Spleen (tissue), 11 donors: ENCODE data around the gene U2AF2. TPM values are rescaled to one million over a fixed set of nuclear protein-coding genes. Genes with fewer than 3 reads are reported as not detected.
"Not testable (repeated sequence)": the region's sequence is repeated elsewhere in the genome, so short reads cannot be mapped to it uniquely, and the experiment has no call there.

Experiments
- DNase-seq: peaks from one replicate; pipeline ENCODE4 v3.0.0-alpha.2; 2020
- H3K27ac ChIP-seq, 8 donors: fragments of 200-600 bp; sonication (generic) in 7 of 8; 1 replicate in 4 of 8; 2 replicates in 4 of 8; pipeline versions ENCODE4 v1.5.0 to v1.8.0; 2016 to 2021; ENCODE audit warnings: inconsistent platforms in 4 of 8, mild to moderate bottlenecking in 4 of 8, moderate library complexity in 1 of 8
- H3K27me3 ChIP-seq, 7 donors: fragments of 200-600 bp; sonication (generic) in 6 of 7; replicated peaks in 1 of 7; 1 replicate in 4 of 7; 2 replicates in 3 of 7; pipeline versions ENCODE4 v1.5.0 to v1.8.0; 2016 to 2021; ENCODE audit warnings: inconsistent platforms in 3 of 7, mild to moderate bottlenecking in 1 of 7
- H3K36me3 ChIP-seq, 6 donors: fragments of 200-600 bp; sonication (generic) in 5 of 6; 1 replicate in 4 of 6; 2 replicates in 2 of 6; pipeline versions ENCODE4 v1.5.0 to v1.8.0; 2016 to 2021; ENCODE audit warnings: inconsistent platforms in 2 of 6
- H3K4me1 ChIP-seq, 6 donors: fragments of 200-600 bp; sonication (generic) in 5 of 6; 1 replicate in 3 of 6; 2 replicates in 3 of 6; pipeline versions ENCODE4 v1.5.0 to v1.8.0; 2016 to 2021; ENCODE audit warnings: inconsistent platforms in 3 of 6
- H3K4me3 ChIP-seq, 8 donors: fragments of 200-600 bp; sonication (generic) in 7 of 8; 1 replicate in 4 of 8; 2 replicates in 4 of 8; pipeline versions ENCODE4 v1.5.0 to v1.8.0; 2016 to 2021; ENCODE audit warnings: inconsistent platforms in 4 of 8, mild to moderate bottlenecking in 4 of 8, moderate library complexity in 2 of 8
- H3K9me3 ChIP-seq, 8 donors: fragments of 200-600 bp; sonication (generic) in 7 of 8; 1 replicate in 4 of 8; 2 replicates in 4 of 8; pipeline versions ENCODE4 v1.5.0 to v1.8.0; 2016 to 2021; ENCODE audit warnings: inconsistent platforms in 4 of 8
- POLR2A ChIP-seq, 3 donors: fragments of 450-650 bp; IDR thresholded peaks; one replicate each; pipeline ENCODE4 v1.5.1; 2017; ENCODE audit warnings: antibody characterized with exemption in 3 of 3, mild to moderate bottlenecking in 1 of 3
- POLR2AphosphoS5 ChIP-seq, 3 donors: sonication (generic); formaldehyde crosslinking; IDR thresholded peaks; one replicate each; pipeline ENCODE4 v1.5.1; 2017; ENCODE audit warnings: antibody characterized with exemption in 3 of 3
- WGBS, 5 donors: extraction: QIAGEN DNeasy Blood & Tissue Kit in 3 of 5; methylation state at CpG; one replicate each; pipeline versions ENCODE4 v1.1.5 to v1.1.7; 2013 to 2018; 5-methylcytosine and 5-hydroxymethylcytosine counted together
- intact Hi-C: fragments of 100-400 bp; cut with DNase I; formaldehyde crosslinking; loops from one replicate; pipeline ENCODE4 v1.15.0; 2023; ENCODE audit warnings: low total_unique reads
- polyA plus RNA-seq, 3 donors: library from polyadenylated mRNA; stranded (reverse); fragments of 200-250 nt; gene quantifications; one replicate each; pipeline ENCODE4 v1.2.1, GENCODE V29; 2013
- total RNA-seq, 7 donors: library from RNA; depleted of rRNA in 3 of 7; stranded (reverse); fragments of >200 nt in 3 of 7; fragmentation: NEBNext Ultra II Directional in 4 of 7; extraction: Animal tissue kit (Norgen Biotek cat#: 25700) in 4 of 7; gene quantifications; one replicate each; pipeline versions ENCODE4 v1.1.0 to v1.2.1, GENCODE V29; 2016 to 2021
- TF ChIP-seq, protein P1 (sequence below), 11 experiments: fragments of 200-600 bp in 7 of 11; fragments of 450-650 bp in 4 of 11; sonication (generic) in 4 of 11; IDR thresholded peaks in 8 of 11; conservative IDR thresholded peaks in 3 of 11; 1 replicate in 7 of 11; 2 replicates in 4 of 11; pipeline versions ENCODE4 v1.4.0 to v1.8.0; 2016 to 2021; ENCODE audit warnings: antibody characterized with exemption in 11 of 11, inconsistent platforms in 4 of 11, mild to moderate bottlenecking in 1 of 11
- donor health status: healthy with polysubstance abuse.
- donor health status: DM: no; HTN: no; CAD: no; lungs with moderate emphysema.
- donor health status: DM: no; HTN: no; CAD: no.
- donor health status: Bipolar disorder and iron deficiency.
- donor health status: healthy.
- donor health status: DM: no; HTN: no; CAD: no.
- donor health status: DM: yes; HTN: yes; CAD: no.

The U2AF2 gene
- total and polyA plus RNA-seq, 10 donors = 67.2 to 218 (median 171) TPM

DNA sequence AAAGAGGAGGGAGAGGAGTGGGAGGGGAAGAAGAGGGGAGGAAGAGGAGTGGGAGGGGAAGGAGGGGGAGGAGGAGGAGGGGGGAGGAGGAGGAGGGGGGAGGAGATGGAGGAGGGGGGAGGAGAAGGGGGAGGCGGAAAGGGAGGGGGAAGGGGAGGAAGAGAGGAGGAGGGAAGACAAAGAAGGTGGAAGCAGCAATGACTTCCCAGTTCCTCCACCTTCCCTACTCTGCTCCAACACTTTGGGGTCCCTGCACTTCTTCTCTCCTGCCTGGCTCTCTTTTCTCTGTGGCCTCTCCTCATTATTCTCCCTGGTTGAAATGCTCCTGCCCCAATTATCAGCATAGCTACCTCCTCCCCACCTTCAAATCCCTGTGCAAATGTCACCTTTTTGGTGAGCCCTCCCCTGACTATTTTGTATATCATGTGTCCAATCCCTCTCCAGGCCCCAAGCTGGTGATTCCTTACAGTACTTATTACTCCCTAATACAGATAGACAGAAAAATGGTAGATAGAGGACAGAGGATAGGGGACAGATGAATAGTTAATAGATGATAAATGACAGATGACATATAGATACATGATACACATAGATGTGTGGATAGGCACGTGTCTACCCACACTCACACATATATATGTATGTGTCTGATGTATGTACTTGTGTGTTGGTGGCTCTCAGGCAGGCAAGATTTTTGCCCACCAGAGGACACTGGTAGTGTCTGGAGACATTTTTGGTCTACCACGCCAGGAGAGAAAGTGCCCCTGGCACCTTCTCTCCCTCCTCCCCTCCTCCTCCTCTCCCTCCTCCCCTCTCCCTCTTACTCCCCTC lies 58.2 kb downstream of the U2AF2 start:
- H3K36me3 ChIP-seq = no peaks in the 10 kb centered on the region
- intact Hi-C loops = no loop called here
- no peaks in the 10 kb centered on the region for H3K9me3 ChIP-seq
- WGBS, 5 donors = 66 to 88% (median 85%) methylated on average over 2 of the region's 3 CpGs
- DNase-seq = no peak
- no peak overlapping the region for H3K27ac ChIP-seq
- H3K27me3 ChIP-seq = peaks cover 0 to 50% (median 10%) of the 10 kb centered on the region in 7 donors
- TF ChIP-seq POLR2AphosphoS5 (IDR thresholded peaks at IDR 0.05) (no peak), POLR2A (IDR thresholded peaks at IDR 0.05) (no peak)
- TF ChIP-seq, protein P1, sequence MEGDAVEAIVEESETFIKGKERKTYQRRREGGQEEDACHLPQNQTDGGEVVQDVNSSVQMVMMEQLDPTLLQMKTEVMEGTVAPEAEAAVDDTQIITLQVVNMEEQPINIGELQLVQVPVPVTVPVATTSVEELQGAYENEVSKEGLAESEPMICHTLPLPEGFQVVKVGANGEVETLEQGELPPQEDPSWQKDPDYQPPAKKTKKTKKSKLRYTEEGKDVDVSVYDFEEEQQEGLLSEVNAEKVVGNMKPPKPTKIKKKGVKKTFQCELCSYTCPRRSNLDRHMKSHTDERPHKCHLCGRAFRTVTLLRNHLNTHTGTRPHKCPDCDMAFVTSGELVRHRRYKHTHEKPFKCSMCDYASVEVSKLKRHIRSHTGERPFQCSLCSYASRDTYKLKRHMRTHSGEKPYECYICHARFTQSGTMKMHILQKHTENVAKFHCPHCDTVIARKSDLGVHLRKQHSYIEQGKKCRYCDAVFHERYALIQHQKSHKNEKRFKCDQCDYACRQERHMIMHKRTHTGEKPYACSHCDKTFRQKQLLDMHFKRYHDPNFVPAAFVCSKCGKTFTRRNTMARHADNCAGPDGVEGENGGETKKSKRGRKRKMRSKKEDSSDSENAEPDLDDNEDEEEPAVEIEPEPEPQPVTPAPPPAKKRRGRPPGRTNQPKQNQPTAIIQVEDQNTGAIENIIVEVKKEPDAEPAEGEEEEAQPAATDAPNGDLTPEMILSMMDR (IDR thresholded peaks at IDR 0.05 in 8 of 11, conservative IDR thresholded peaks at IDR 0.05 in 3 of 11) = no peak
- no peaks in the 10 kb centered on the region for H3K4me1 ChIP-seq
- H3K4me3 ChIP-seq = no peak overlapping the region

DNA sequence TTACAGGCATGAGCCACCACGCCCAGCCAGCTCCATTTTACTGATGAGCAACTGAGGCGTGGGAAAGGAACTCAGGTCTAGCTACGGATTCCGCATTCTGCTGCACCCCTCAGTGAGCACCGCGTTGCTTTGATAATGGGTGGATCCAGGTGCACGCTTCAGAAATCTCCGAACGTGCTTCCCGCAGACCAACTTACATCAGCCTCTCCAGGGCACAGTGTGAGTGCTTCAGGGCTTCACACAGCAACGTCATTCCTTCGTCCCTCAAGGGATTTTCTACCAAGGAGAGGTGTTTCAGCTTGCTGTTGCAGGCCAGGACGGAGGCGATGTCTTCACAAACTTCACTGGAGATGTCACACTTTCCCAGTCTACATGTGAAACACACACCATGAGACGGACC lies 61.7 kb downstream of the U2AF2 start:
- DNase-seq = no peak
- peaks cover 0 to 76% (median 26%) of the 10 kb centered on the region in 7 donors for H3K27me3 ChIP-seq
- H3K27ac ChIP-seq = no peak overlapping the region
- H3K4me1 ChIP-seq = no peaks in the 10 kb centered on the region
- intact Hi-C loops = no loop called here
- peaks cover 0 to 16% (median 11%) of the 10 kb centered on the region in 8 donors for H3K9me3 ChIP-seq
- no peak overlapping the region for H3K4me3 ChIP-seq
- no peaks in the 10 kb centered on the region for H3K36me3 ChIP-seq
- WGBS, 5 donors = 85 to 94% (median 89%) methylated on average over 15 of the region's 15 CpGs
- no peak for TF ChIP-seq POLR2A (IDR thresholded peaks at IDR 0.05)

DNA sequence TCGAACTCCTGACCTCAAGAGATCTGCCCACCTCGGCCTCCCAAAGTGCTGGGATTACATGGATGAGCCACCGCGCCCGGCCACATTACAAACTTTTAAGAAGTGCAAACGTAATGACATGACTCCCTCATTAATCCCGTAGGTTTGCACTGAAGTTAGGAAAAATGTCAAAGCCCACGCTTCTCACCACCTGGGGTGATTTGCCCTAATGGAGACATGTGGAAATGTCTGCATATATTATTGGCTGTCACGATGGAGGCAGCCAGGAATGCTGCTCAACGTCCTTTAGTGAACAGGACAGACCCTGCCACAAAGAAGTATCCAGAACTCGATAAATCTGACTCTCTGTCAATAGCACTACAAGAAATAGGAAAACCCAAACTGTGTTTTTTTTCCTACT lies 62.4 kb downstream of the U2AF2 start:
- Histone ChIP-seq H3K4me1 (no peaks in the 10 kb centered on the region), H3K27ac (no peak overlapping the region), H3K9me3 (peaks cover 0 to 23% (median 18%) of the 10 kb centered on the region in 8 donors), H3K36me3 (no peaks in the 10 kb centered on the region), H3K4me3 (no peak overlapping the region), H3K27me3 (peaks cover 0 to 69% (median 26%) of the 10 kb centered on the region in 7 donors)
- TF ChIP-seq POLR2AphosphoS5 (IDR thresholded peaks at IDR 0.05) (no peak), POLR2A (IDR thresholded peaks at IDR 0.05) (no peak)
- TF ChIP-seq, protein P1 (IDR thresholded peaks at IDR 0.05 in 8 of 11, conservative IDR thresholded peaks at IDR 0.05 in 3 of 11) = no peak
- DNase-seq = no peak
- intact Hi-C loops = no loop called here
- WGBS, 5 donors = 73 to 86% (median 80%) methylated on average over 11 of the region's 11 CpGs

DNA sequence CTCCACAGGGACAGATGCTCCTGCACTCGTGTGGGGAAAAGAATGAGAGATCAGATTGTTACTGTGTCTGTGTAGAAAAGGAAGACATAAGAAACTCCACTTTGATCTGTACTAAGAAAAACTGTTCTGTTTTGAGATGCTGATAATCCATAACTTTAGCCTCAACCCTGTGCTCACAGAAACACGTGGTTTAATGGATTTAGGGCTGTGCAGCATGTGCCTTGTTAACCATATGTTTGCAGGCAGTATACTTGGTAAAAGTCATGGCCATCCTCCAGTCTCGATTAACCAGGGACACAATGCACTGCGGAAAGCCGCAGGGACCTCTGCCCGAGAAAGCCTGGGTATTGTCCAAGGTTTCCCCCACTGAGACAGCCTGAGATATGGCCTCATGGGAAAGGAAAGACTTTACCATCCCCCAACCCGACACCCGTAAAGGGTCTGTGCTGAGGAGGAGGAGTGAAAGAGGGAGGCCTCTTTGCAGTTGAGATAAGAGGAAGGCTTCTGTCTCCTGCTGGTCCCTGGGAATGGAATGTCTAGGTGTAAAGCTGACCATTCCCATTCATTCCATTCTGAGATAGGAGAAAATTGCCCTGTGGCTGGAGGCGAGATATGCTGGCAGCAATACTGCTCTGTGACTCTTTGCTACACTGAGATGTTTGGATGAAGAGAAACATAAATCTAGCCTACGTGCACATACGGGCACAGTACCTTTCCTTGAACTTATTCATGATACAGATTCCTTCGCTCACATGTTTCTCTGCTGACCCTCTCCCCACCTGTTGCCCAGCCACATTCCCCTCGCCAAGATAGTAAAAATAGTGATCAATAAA lies 63.3 kb downstream of the U2AF2 start:
- peaks cover 0 to 67% (median 26%) of the 10 kb centered on the region in 7 donors for H3K27me3 ChIP-seq
- intact Hi-C loops = not testable (repeated sequence)

More for the DNA sequence above, 63.3 kb downstream of the U2AF2 start:
- not testable (repeated sequence) for H3K36me3 ChIP-seq, H3K4me1 ChIP-seq, DNase-seq, H3K27ac ChIP-seq, H3K4me3 ChIP-seq
- H3K9me3 ChIP-seq = peaks cover 0 to 30% (median 22%) of the 10 kb centered on the region in 8 donors
- WGBS, 5 donors = 42 to 63% (median 48%) methylated on average over 13 of the region's 13 CpGs
